MM.1S (cell line): Measurements from ENCODE around the gene SRSF8.

Experiments
- CTCF ChIP-seq: fragments of 300-600 bp; sonication (generic); IDR thresholded peaks from 2 replicates; pipeline ENCODE4 v1.5.1; 2016; ENCODE audit warnings: antibody characterized with exemption, low read length, mixed read lengths
- EZH2phosphoT487 ChIP-seq: fragments of 300-600 bp; sonication (generic); IDR thresholded peaks from 2 replicates; pipeline ENCODE4 v1.6.1; 2018; ENCODE audit warnings: antibody characterized with exemption, low read length

GRCh38 chr11:95045812-95046211, 20.9 kb upstream of the SRSF8 start:
- TF ChIP-seq CTCF (no peak), EZH2phosphoT487 (no peak)
